ENCODE data around the gene TEX44.

TEX44 gene

DNA sequence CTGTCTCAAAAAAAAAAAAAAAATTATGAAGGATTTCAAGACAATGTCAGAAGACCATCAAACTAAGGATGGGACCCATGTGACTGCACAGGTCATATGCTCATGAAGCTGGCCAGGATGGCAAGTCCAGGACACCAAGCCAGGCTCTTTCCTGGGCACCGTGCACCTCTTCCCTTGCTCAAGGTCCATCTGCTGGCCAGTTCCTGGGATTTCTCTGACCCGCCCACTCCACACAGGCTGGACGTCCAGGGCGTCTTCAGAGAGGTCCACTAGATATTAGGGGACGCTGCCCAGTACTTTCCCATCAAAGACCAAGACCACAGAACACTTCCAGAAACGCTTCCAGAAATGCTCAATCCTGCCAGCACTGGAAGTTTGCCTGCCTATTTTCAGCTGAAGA is 14.3 kb downstream of the TEX44 start:
- TF ChIP-seq GLI4 (tag by site-specific recombination; IDR thresholded peaks at IDR 0.05) (no peak), ZNF768 (tag by site-specific recombination; IDR thresholded peaks at IDR 0.05) (no peak), ZNF626 (tag by site-specific recombination; IDR thresholded peaks at IDR 0.05) (no peak), ZNF184 (tag by site-specific recombination; IDR thresholded peaks at IDR 0.05) (no peak), ZFP41 (tag by site-specific recombination; IDR thresholded peaks at IDR 0.05; ENCODE audit: borderline replicate concordance) (no peak), ZNF510 (tag by site-specific recombination; IDR thresholded peaks at IDR 0.05; ENCODE audit: insufficient replicate concordance) (no peak), OSR2 (tag by site-specific recombination; IDR thresholded peaks at IDR 0.05) (no peak), ZNF404 (tag by site-specific recombination; IDR thresholded peaks at IDR 0.05) (no peak), RBAK (tag by site-specific recombination; IDR thresholded peaks at IDR 0.05) (no peak), YY1 (tag by site-specific recombination; IDR thresholded peaks at IDR 0.05) (no peak), ZNF211 (tag by site-specific recombination; IDR thresholded peaks at IDR 0.05; ENCODE audit: low read depth) (no peak), KLF1 (tag by site-specific recombination; IDR thresholded peaks at IDR 0.05) (no peak), ZXDB (tag by site-specific recombination; IDR thresholded peaks at IDR 0.05) (no peak), ZNF658 (tag by site-specific recombination; IDR thresholded peaks at IDR 0.05) (no peak), WT1 (tag by site-specific recombination; IDR thresholded peaks at IDR 0.05) (no peak)
- TF ChIP-seq, protein P1, sequence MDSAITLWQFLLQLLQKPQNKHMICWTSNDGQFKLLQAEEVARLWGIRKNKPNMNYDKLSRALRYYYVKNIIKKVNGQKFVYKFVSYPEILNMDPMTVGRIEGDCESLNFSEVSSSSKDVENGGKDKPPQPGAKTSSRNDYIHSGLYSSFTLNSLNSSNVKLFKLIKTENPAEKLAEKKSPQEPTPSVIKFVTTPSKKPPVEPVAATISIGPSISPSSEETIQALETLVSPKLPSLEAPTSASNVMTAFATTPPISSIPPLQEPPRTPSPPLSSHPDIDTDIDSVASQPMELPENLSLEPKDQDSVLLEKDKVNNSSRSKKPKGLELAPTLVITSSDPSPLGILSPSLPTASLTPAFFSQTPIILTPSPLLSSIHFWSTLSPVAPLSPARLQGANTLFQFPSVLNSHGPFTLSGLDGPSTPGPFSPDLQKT (IDR thresholded peaks at IDR 0.05; ENCODE audit: borderline replicate concordance, low read depth, low read length): no peak
- TF ChIP-seq, protein P2, sequence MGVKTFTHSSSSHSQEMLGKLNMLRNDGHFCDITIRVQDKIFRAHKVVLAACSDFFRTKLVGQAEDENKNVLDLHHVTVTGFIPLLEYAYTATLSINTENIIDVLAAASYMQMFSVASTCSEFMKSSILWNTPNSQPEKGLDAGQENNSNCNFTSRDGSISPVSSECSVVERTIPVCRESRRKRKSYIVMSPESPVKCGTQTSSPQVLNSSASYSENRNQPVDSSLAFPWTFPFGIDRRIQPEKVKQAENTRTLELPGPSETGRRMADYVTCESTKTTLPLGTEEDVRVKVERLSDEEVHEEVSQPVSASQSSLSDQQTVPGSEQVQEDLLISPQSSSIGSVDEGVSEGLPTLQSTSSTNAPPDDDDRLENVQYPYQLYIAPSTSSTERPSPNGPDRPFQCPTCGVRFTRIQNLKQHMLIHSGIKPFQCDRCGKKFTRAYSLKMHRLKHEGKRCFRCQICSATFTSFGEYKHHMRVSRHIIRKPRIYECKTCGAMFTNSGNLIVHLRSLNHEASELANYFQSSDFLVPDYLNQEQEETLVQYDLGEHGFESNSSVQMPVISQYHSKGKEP (tag by site-specific recombination; IDR thresholded peaks at IDR 0.05): no peak
- TF ChIP-seq, protein P3, sequence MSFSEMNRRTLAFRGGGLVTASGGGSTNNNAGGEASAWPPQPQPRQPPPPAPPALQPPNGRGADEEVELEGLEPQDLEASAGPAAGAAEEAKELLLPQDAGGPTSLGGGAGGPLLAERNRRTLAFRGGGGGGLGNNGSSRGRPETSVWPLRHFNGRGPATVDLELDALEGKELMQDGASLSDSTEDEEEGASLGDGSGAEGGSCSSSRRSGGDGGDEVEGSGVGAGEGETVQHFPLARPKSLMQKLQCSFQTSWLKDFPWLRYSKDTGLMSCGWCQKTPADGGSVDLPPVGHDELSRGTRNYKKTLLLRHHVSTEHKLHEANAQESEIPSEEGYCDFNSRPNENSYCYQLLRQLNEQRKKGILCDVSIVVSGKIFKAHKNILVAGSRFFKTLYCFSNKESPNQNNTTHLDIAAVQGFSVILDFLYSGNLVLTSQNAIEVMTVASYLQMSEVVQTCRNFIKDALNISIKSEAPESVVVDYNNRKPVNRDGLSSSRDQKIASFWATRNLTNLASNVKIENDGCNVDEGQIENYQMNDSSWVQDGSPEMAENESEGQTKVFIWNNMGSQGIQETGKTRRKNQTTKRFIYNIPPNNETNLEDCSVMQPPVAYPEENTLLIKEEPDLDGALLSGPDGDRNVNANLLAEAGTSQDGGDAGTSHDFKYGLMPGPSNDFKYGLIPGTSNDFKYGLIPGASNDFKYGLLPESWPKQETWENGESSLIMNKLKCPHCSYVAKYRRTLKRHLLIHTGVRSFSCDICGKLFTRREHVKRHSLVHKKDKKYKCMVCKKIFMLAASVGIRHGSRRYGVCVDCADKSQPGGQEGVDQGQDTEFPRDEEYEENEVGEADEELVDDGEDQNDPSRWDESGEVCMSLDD (tag by site-specific recombination; IDR thresholded peaks at IDR 0.05): no peak
- TF ChIP-seq, protein P4, sequence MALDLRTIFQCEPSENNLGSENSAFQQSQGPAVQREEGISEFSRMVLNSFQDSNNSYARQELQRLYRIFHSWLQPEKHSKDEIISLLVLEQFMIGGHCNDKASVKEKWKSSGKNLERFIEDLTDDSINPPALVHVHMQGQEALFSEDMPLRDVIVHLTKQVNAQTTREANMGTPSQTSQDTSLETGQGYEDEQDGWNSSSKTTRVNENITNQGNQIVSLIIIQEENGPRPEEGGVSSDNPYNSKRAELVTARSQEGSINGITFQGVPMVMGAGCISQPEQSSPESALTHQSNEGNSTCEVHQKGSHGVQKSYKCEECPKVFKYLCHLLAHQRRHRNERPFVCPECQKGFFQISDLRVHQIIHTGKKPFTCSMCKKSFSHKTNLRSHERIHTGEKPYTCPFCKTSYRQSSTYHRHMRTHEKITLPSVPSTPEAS (tag by site-specific recombination; IDR thresholded peaks at IDR 0.05): no peak
- TF ChIP-seq, protein P5, sequence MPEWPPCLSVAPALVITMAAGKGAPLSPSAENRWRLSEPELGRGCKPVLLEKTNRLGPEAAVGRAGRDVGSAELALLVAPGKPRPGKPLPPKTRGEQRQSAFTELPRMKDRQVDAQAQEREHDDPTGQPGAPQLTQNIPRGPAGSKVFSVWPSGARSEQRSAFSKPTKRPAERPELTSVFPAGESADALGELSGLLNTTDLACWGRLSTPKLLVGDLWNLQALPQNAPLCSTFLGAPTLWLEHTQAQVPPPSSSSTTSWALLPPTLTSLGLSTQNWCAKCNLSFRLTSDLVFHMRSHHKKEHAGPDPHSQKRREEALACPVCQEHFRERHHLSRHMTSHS (tag by site-specific recombination; IDR thresholded peaks at IDR 0.05): no peak
- H3K9me3 ChIP-seq (ENCODE audit: control insufficient read depth, insufficient read depth, low read depth, low read length): no peaks in the 10 kb centered on the region
- ChIA-PET CTCF (interaction anchor here (0.7 to 12.2 kb wide), 3 partner anchors 67 to 109 kb away, joined by 4 to 231 read pairs (median 102); no protein-coding TSS in a partner anchor), POLR2A (interaction anchor here (0.6 kb wide), 1 partner anchor 15 kb away, joined by 3 read pairs; no protein-coding TSS in a partner anchor)
- no peak overlapping the region for H3K27ac ChIP-seq (ENCODE audit: extremely low read depth, low read depth, low read length)
- H3K4me3 ChIP-seq (ENCODE audit: low read depth, low read length): no peak overlapping the region
- H3K36me3 ChIP-seq (ENCODE audit: control insufficient read depth in 2 of 2, insufficient read depth in 1 of 2, low read length in 2 of 2): no peaks in the 10 kb centered on the region
- peaks cover 3% of the 10 kb centered on the region; the same call in 1 of the 2 replicates for H3K4me1 ChIP-seq (ENCODE audit: control insufficient read depth, insufficient read depth, low read length)
